Glomerular visceral epithelial cell (primary cell): ENCODE measurements around the gene SLX4.
"Not testable (repeated sequence)": the region's sequence is repeated elsewhere in the genome, so short reads cannot be mapped to it uniquely, and the experiment has no call there.

ENCODE experiments used
- DNase-seq: peaks from one replicate; pipeline ENCODE4 v3.0.0-alpha.2; 2016; ENCODE audit errors: extremely low spot score

SLX4 gene, protein sequence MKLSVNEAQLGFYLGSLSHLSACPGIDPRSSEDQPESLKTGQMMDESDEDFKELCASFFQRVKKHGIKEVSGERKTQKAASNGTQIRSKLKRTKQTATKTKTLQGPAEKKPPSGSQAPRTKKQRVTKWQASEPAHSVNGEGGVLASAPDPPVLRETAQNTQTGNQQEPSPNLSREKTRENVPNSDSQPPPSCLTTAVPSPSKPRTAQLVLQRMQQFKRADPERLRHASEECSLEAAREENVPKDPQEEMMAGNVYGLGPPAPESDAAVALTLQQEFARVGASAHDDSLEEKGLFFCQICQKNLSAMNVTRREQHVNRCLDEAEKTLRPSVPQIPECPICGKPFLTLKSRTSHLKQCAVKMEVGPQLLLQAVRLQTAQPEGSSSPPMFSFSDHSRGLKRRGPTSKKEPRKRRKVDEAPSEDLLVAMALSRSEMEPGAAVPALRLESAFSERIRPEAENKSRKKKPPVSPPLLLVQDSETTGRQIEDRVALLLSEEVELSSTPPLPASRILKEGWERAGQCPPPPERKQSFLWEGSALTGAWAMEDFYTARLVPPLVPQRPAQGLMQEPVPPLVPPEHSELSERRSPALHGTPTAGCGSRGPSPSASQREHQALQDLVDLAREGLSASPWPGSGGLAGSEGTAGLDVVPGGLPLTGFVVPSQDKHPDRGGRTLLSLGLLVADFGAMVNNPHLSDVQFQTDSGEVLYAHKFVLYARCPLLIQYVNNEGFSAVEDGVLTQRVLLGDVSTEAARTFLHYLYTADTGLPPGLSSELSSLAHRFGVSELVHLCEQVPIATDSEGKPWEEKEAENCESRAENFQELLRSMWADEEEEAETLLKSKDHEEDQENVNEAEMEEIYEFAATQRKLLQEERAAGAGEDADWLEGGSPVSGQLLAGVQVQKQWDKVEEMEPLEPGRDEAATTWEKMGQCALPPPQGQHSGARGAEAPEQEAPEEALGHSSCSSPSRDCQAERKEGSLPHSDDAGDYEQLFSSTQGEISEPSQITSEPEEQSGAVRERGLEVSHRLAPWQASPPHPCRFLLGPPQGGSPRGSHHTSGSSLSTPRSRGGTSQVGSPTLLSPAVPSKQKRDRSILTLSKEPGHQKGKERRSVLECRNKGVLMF (N-terminal part only)

GRCh38 chr16:3611146-3611975, at the start of gene SLX4:
SLX4 (minus strand) TSS chr16:3611606; CDS start chr16:3608964, 2,642 bp downstream.
- peak; percentile 95 for DNase-seq

GRCh38 chr16:3659251-3659650, 47.8 kb upstream of the SLX4 start:
- peak; percentile 14 for DNase-seq

DNA sequence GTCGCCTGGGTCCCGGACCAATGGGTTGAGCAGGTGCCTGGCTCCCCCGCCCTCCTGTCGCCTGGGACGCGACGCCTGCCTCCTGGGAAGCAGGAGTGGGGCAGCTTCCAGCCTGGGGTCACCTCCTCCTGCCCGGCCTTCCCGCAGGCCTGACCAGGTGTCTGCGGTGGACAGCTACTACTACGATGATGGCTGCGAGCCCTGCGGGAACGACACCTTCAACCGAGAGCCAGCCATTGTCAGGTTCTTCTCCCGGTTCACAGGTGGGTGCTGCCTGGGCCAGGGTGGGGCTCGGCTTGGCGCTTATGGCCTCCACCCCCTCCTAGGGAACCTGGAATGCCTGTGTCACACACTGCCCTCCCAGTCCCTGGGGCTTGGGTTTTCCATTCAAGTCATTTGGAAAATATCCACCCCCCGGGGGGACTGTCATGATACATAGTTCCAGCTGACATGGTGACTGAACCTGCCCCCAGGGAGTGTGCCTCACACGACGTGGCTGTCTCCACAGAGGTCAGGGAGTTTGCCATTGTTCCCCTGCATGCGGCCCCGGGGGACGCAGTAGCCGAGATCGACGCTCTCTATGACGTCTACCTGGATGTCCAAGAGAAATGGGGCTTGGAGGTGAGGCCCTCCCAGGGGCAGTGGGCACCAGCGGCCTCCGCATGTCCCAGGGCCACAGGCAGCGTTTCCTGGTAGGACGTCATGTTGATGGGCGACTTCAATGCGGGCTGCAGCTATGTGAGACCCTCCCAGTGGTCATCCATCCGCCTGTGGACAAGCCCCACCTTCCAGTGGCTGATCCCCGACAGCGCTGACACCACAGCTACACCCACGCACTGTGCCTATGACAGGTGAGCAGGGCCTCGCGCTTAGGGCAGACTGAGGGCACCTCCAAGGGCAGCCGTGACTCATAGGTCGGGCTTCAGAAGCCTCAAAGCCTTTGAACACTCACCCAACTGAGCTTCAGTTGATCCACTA, 45.4 kb upstream of the SLX4 start:
- no peak for DNase-seq

GRCh38 chr16:3656160-3656490, 44.7 kb upstream of the SLX4 start:
- not testable (repeated sequence) for DNase-seq

DNA sequence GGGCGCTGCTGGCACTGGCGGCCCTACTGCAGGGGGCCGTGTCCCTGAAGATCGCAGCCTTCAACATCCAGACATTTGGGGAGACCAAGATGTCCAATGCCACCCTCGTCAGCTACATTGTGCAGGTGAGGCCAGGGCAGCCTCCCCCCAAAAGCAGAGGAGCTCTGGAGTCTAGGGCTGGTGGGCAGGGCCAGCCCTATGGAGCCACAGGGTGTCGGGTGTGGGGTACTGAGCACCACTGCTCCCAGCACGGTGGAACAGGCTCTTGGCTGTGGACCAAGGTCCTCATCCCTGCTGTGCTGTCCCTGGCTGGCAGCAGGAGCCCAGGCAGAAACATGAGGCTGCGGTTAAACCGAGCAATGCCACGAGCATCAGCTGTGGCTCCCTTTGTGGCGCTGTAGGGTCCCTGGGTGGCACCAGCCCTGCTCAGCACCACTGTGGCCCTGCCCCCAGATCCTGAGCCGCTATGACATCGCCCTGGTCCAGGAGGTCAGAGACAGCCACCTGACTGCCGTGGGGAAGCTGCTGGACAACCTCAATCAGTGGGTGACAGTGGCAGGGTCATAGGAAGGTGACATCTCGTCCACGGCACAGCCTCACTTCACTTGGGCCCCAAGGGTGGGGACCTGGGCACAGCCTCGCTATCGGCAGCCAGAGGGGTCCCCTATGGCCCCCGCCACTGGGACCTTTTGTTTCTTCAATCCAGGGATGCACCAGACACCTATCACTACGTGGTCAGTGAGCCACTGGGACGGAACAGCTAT, 44.2 kb upstream of the SLX4 start:
- no peak for DNase-seq

DNA sequence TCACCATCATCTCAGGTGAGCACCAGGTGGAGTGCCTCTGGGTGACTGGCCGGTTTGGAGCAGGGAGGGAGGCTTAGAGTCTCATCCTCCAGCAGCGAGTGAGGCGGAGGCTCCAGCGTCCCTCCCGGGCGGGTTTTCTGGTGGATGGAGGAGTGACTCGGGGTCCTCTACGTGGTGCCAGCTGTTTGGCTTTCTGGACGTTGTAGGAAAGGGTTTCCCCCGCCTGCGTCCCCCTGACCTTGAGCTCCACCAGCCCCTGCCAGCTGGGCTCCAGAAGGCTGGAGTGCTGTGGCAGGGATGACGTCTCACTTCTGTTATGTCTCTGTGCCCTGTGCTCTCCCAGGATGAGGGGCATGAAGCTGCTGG, 43.6 kb upstream of the SLX4 start:
- DNase-seq: no peak

DNA sequence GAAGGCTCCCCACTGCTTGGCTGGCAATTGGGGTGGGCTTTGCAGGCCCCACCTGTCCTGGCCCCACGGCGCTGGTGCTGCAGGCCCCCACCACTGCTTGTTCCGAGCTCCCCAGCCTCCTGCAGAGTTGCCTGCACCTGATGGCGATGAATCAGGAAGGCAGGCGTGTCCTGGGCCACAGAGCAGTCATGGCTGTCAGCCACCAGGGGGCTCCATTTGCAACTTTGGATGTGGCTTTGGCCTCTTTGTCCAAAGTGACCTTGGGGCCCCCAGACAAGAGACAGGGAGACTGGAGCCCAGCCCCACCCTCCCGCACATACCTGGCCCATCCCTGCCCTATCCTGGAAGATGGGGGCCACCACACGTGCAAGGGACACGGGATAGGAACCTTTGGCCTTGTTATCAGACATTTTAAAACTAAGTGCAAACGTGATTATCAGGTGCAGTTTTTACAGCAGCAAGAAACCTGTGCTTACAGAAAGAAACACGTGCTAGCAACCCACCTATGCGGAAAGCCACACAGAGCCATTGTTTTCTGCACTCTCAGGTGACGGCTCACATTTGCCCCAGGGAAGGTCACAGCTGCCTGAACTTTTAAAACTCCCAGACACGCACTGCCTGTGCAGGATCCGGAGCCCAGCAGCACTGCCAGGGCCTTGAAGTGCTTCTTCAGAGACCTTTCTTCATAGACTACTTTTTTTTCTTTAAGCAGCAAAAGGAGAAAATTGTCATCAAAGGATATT, 43.0 kb upstream of the SLX4 start, which contains the start of gene DNASE1:
DNASE1 (plus strand) TSS at position 443 of the 743 bp plus-strand sequence. CDS start 683 bp downstream, outside the sequence.
- peak; percentile 52 for DNase-seq

DNA sequence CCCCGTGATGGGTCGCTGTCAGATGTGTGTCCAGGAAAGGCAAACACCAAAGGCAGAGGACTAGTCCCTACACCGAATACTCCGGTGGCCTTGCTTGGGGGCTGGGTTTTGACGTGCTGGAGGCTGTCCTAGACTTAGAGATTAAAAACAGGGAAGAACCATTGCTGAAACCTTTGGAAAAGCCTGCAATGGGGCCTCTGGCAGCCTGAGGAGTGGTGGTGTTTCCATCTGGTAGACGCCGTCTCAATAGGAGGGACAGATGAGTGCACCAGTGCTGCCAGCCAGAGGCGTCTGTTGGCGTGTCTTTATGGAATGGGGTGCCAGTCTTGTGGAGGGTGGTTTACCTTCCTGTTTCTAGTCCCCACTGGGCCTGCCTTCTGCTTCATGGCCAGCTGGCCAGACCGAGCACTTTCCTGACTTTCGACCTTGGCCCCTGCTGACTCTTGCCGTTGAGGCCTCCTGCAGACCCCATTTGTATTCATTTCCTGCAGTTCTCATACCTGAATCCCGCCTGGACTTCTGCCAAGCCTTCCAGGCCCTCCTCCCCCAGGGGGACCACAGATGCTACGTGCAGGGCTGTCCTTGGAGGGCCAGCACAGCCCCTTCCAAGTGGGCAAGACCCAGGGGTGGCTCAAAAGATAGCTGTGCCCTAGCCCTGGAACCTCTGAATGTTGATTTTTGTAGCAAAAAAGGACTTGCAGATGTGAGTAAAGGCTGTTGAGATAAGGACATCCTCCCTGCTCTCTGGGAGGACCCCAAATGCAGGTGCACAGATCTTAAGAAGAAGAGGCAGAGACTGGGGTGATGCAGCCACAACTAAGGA, 41.2 kb upstream of the SLX4 start:
- no peak for DNase-seq

- no peak for DNase-seq
Observed at GRCh38 chr16:3651461-3652372, 40.3 kb upstream of the SLX4 start.

GRCh38 chr16:3650631-3651265, 39.3 kb upstream of the SLX4 start:
- DNase-seq: no peak

- no peak for DNase-seq
Observed at GRCh38 chr16:3646348-3646920, 35.0 kb upstream of the SLX4 start.

DNA sequence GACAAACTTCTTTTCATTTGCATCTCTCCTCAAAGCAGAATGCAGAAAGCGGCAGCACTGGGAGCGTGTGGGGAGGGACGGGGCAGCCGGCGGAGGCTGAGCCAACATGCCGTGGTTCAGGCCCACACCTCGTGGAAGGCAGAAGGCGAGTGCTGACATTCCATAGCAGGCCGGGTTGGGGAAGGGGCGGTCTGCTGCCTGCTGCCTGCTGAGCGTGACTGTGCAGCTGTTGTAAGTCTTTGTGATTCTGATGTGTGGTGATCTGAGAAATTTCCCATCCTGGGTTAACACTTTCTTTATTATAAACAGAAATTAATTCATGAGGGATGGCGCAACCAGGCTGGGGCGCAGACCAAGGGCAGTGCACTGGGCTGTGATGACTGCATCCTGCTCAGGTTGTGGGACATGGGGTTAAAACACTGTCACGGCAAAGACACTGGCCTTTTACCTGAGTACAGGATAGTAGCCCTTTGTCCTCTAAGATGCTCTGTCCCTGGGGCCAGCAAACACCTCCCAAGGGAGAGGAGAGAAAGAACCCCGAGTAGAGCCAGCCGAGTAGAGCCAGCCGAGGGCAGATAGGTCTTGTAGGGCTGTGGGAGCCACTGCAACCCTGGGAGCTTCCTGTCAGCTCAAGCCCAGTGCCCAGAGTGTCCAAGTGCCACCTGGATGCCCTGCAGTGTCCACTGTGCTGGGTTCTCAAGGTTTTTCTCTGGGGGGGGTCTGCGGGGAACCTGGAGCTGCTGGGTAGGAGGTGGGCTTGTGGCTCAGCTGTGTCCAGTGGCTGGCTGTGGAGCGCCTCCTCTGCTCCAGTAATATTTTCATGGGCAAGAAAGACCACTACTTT, 34.3 kb upstream of the SLX4 start:
- no peak for DNase-seq

- no peak for DNase-seq
Observed at GRCh38 chr16:3645108-3645503, 33.7 kb upstream of the SLX4 start.

- no peak for DNase-seq
Observed at GRCh38 chr16:3643095-3643730, 31.8 kb upstream of the SLX4 start.
